ENCODE measurements around the gene SECISBP2.
A peak's percentile ranks its signal among the peaks of the same experiment; 100 is the strongest.
"Not testable (repeated sequence)": the region's sequence is repeated elsewhere in the genome, so short reads cannot be mapped to it uniquely, and the experiment has no call there.

The SECISBP2 gene

DNA sequence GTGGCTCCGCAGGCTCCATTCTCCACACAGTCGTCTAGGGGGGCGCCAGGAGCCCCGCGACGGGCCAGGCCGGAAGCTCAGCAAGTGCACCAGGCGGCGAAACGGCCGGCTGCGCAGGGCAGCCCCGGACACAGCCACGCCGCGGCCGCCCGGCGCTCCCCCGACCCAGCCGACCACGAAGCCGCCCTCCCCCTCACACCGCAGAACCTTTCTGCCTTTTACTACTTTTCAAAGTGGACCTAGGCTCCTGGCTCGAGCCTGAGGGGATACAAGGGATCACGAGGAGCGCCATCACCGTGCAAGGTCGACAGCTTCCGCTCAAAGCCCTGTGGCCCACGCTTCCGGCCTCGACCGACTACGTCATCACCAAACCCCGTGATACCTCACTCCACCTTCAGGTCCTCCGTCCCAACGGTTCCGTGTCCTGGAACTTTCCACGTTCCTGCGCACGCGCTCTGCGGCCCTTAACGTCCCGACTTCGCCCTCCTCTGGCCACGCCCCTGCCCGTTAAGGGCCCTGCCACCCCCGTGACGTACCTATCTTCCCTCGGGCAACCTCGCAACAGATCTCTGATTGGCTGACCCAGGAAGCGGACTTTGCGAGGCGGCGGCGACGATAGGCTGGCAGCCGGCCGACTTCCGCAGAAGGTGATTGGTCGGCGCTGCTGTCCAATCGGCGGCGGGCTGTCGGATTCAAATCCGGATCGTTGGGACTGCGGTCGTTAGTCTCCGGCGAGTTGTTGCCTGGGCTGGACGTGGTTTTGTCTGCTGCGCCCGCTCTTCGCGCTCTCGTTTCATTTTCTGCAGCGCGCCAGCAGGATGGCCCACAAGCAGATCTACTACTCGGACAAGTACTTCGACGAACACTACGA is 7.6 kb upstream of the SECISBP2 start, which contains the start of gene CKS2:
CKS2 (plus strand) TSS at position 721 of the 871 bp plus-strand sequence; CDS start at position 819, 98 bp downstream.
- peak; percentile 100 for DNase-seq

DNA sequence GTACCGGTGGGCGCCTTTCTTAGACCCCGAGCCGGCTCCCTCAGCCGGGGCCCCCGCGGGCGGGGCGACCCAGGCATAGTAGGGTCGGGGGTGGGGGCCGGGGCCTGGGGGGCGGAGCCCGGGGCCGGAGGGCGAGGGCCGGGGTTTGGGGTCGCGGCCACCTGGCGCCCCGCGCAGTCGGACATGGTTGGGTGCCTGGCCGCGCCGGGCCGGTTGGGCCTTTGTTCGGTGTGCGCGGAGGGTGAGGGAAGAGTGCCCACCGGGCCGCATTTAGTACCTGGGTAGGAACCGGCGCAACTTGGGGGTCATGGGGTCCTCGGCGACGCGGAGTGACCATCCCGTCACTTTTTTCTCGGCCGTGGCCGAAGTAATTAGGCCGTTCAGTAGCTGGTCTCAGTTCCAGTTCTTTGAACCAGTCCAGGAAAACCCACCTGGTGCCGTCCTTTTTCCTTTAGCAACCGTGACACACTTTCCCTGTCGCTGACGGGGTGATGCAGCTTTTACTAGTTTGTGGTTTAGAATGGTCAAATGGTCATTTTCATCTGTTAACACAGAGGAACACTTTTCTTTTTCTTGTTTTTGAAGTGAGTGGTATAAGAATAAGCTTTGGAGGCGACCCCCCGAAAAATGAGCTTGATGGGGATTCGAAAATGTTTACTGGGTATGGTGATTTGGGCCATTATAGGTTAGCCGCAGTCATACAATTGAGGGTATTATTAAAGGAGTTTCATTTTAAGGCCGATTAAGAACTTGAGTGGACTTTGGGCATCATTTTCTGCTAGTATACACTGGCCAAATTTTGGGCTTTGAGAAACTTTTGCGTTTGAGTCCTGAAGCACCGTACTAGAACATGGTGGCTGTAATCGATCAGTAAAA is 6.7 kb upstream of the SECISBP2 start:
- no peak for DNase-seq

DNA sequence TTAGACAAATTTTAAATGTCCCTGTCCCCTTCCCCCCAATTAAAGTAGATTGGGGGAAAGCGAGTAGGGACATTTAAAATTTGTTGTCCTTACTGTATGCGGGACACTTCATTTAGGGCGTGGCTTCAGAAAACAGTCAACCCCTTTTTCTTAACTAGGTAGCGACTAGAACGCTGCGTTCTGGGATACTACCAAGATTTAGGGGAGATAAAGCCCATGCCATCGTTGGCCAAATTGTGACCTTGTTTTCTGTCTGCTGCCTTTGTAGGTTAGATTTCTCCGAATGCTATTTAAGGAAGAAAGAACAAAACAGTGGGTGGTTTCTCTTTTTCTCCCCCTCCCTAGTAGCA is 6.1 kb upstream of the SECISBP2 start:
- DNase-seq: no peak

DNA sequence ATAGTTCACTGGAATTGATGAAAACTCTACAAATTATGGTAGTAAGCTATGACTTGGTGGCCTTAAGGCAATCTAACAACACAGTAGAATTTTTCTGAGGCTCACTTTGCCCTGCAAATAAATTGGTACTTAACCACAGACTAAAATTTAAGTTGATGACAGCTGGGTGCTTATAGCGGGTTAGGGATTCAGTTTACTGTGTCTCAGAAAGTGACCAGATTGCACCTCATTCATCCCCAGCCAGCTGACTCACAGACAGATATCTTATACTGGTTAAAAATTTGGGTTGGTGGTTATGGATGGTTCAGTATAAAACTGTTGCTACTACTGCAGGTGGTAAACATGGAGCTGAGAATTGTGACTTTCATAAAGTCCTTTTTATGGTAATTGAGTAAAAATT is 4.5 kb upstream of the SECISBP2 start:
- DNase-seq: no peak

DNA sequence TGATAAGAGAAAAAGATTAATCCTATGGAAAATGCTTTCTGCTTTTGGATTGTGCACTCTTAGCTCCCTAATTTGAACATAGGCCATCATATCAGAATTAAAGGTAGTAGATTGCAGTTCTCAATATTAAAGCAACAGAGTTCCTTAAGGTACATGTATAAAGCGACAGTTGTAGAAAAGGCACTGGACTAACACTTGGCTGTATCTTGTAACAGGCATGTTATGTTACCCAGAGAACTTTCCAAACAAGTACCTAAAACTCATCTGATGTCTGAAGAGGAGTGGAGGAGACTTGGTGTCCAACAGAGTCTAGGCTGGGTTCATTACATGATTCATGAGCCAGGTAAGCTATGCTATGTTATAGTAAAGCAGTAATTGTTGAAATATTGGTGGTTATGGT is 3.3 kb upstream of the SECISBP2 start:
- DNase-seq: no peak

DNA sequence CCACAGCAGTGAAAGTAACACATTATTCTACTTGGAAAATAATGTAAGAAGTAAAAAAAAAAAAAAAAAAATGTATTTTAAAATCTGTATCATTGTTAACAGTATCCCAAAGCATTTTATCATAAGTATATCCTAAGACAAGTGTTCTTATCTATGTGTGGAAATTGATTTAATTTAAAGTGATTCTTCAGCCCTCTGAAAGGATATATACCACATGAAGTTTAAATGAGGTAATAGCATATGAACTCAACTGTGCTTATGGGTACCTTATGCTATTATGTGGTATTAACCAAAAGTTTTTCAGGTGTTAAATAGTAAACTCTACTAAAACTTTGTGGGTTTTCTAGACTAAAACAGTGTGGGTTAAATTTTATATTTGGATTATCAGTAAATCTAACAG is 2.8 kb upstream of the SECISBP2 start:
- DNase-seq: no peak

DNA sequence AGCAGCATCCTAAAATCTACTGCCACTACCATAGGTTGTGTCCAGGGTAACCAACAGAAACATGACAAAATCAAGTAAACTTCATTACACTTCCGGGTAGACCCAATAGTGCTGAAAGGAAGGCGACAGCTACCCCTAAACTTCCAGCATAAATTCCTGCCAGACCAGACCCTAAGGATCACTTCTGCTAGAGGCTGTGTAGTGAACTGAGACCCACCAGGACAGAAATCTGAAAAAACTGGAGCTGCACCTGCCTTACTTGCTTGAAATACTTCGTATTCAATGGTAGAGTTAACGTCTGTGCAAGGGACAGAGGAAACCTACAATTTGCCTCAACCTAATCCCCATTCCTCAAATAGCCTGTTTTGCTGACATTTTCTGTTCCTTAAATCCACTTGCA is 1.0 kb upstream of the SECISBP2 start:
- DNase-seq: no peak

DNA sequence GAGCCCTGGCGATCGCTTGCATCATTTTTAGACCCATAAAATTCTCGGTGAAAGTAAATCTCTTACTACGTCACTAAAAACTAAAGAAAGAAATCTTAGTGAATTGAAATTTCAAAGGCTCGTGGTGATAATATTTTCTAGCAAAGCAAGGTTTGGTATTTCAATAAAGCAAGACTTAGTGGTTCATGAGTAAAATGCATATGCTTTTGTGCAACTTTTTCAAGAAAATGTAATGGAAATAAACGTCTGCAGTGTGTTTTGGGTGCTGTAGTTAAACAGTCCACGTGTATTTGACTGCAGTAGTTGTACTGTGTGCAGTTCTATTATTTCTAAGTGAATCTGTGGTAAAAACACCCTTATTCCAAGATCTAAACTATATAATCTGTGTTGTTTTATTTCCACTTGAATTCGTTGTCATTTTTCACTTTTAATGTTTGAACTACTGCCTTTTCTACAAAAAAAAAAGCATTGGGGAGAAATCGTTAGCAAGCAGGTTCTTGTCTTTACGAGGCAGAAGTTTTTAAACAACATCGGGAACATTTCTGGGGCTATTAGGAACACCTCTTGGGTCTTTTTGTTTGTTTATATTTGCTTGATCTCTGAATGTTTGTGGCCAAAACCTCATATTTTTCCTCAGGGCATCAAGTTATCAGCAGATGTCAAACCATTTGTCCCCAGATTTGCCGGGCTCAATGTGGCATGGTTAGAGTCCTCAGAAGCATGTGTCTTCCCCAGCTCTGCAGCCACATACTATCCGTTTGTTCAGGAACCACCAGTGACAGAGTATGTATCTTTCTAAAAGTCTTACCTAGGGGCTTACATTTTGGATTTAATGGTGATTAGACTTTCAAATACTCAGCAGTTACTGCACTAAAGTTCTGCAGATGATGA is 960 bp downstream of the SECISBP2 start:
- no peak for DNase-seq

DNA sequence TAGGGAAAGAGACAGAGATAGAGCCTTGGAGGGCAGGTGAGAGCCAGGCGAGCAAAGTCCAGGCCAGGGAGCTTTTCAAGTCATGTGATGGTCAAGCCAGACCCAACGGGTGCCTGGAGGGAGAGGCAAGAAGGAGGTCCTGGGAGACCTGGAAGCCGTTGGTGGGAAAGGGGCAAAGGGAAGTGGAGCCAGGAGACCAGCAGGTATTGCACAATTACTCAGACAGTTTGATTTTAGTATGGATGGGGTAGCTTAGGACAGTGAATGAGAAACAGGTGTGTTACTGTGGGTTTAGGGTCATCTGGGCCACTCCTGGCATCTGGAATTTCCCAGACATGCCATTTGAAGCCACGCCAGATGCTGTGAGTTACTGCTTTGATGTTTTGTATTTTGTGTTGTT is 5.1 kb downstream of the SECISBP2 start:
- DNase-seq: no peak

DNA sequence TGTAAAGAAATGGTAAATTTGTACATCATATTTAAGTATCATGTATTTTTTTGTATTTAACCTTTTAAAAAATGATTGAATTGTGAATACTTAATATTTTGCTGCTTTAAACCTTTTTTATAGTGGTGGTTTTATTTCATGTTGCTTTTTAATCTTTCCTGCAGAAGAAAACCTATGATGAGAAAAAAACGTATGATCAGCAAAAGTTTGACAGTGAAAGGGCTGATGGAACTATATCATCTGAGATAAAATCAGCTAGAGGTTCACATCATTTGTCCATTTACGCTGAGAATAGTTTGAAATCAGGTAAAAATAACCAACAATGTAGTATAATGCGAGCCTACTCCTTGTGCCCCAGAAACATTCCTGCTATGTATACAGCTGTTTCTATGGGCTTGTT is 7.4 kb downstream of the SECISBP2 start:
- no peak for DNase-seq

DNA sequence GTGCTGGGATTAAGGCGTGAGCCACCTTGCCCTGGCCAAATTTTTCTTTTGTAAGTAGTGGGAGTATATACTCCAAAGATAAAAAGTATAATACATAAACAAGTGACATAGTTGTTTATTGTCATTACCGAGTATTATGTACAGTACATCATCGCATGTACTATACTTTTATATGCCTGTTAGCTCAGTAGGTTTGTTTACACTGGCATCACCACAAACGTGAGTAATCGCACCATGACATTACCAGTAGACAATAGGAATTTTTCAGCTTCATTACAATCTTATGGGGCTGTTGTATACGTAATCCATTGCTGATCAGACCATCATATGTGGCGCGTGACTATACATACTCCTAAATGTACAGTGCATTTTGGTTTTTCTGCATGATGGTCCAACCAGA is 9.8 kb downstream of the SECISBP2 start:
- DNase-seq: no peak

DNA sequence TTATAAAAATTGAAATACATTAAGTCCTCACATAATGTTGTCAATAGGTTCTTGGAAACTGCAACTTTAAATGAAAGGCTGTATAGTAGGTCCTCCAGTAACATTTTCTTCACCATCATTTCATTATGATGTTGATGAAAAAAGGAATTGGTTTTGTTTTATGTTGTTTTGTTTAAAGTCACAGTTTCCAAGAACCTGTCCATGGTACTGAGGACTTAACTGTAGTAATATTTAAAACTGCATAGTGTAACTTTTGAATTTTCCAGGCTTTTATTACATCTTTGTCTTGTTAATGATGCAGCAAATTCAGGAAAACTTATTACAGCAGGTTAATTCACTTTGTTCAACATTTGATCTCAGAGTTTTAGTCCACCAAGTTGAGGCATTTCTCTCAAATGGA is 11.6 kb downstream of the SECISBP2 start:
- DNase-seq: no peak

DNA sequence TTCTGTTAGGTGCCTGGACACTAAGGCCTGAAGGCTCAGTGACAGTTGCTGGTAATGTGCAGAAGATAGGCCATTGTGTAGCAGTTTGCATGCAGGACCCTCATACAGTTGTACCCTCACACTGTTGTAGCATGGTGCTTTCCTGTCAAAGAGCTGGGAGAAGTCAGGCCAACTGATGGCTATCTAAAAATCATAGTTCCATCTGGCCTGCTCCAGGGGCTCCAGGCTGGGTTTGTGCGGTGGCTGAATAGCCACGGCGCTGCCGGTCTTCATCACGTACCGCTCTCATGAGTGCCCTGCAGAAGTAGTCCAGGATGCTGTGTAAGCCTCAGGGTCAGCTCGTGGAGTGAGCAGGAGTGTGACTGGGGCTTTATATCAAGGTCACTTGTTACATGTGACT is 12.2 kb downstream of the SECISBP2 start:
- DNase-seq: no peak

DNA sequence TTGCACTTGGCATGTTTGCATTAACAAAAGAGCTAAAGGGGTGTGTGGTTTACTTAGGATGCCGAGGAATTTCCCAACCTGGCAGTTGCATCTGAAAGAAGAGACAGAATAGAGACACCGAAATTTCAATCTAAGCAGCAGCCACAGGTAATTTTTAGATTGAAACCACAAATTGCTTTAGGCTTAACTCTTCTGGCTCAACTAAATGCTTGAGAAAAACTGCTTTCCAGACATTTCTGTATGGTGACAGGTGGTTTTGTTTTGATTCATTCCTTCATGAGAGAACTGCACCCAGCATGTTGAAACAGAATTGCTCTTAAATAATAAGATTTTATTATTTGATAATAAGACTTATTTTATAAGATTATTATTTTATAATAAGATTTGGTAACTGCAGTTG is 21.5 kb downstream of the SECISBP2 start:
- no peak for DNase-seq

DNA sequence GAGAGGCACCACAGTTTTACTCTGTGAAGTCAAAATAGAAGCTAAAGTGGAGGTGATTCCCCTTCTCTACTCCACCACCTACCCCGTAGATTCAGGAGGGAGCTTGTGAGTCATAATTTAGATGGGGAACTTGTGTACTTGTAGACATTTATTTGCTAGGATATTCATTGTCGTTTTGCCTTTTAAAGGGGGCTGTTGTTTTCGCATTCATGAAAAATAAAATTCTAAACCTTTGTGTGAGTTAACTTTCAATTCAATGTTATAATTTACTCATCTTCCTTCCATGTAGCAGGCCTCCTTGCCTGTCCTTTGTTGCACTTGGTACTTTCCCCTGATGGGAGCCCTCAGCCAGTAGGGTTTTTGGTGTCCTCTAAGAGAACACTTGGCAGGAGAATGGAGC is 22.0 kb downstream of the SECISBP2 start:
- DNase-seq: no peak

DNA sequence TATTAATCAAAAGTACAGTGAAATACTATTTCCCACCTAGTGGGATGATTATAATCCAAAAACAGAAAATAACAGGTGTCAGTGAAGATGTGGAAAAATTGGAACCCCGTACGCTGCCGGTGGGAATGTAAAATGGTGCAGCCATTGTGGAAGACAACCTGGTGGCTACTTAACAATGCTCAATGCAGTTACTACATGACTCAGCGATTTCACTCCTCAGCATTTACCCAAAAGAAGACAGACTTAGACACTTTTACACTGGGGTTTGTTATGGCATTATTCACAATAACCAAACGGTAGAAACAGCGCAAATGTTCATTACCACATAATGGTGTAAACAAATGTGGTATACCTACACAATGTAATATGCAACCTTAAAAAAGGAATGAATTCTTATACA is 23.9 kb downstream of the SECISBP2 start:
- no peak for DNase-seq

DNA sequence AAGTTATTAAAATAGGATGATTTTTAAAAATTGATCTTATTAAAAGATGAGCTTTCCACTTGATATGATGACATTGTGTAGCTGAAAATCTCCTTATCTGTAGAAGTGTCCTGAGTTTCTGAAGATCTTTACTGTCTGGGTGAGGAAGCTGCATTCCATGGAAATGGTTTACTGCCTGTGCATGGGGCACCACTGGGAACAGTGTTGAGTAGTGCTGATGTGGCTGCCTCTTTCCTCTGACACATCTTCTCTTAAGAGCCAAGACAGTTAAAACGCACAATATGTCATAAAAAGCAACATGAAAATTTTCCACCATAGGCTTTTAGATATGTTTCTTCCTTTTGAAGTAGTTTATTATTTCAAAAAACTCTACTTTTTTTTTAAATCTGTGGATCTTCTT is 24.6 kb downstream of the SECISBP2 start:
- DNase-seq: no peak

DNA sequence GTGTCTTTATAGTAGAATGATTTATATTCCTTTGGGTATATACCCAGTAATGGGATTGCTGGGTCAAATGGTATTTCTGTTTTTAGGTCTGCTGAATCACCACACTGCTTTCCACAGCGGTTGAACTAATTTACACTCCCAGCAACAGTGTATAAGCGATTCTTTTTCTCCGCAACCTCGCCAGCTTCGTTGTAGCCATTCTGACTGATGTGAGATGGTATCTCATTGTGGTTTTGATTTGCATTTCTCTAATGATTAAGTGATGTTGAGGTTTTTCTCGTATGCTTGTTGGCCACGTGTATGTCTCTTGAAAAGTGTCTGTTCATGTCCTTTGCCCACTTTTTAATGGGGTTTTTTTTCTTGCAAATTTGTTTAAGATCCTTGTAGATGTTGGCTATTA is 25.5 kb downstream of the SECISBP2 start:
- DNase-seq: not testable (repeated sequence)

DNA sequence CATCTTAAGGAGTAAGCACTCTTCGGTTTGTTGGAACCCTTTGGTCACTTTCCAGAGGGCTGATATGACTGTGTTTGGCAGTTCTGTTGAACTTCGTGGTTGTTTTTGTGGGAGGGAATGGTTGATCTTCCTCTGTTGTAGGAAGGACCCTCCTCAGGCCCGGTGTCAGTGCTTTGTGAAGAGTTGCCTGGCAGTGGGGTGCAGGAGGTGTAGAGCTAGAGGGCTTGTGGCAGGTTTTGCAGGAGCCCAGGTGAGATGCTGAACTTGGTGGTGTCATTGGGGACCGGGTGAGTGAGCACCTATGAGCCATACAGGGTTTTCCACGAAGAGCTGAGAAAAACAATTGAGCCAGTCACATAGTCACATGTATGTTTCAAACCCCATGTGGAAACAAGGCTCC is 27.2 kb downstream of the SECISBP2 start:
- no peak for DNase-seq

DNA sequence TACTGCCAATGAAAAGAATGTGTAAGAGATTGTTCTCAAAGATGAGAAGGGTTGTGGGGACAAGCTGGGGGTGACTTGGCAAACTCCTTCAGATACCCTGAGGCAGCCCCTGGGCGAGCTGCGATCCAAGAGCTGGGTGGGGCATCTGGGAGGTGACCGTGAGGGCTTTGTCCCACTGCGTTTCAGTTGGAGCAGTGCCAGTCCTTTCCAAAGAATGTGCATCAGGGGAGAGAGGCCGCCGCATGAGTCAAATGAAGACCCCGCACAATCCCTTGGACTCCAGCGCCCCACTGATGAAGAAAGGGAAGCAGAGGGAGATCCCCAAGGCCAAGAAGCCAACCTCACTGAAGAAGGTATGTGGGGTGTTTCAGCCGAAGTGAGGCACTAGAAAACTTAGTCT is 28.4 kb downstream of the SECISBP2 start:
- no peak for DNase-seq

DNA sequence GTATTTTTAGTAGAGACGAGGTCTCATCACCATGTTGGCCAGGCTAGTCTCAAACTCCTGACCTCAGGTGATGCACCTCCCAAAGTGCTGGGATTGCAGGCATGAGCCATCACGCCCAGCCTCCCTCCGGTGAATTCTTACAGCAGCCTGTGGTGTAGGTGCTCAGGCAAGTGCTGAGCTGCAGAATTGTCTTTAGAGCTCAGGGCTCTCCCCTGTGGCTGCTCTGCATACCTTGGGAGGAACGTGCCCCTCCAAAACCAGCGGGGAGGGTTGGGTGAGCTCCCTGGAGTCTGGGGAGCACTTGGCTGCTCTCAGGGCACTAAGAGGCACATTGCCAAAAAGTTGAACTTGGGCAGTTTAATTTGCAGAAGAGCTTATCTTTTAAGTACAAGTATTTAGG is 29.4 kb downstream of the SECISBP2 start:
- DNase-seq: no peak

DNA sequence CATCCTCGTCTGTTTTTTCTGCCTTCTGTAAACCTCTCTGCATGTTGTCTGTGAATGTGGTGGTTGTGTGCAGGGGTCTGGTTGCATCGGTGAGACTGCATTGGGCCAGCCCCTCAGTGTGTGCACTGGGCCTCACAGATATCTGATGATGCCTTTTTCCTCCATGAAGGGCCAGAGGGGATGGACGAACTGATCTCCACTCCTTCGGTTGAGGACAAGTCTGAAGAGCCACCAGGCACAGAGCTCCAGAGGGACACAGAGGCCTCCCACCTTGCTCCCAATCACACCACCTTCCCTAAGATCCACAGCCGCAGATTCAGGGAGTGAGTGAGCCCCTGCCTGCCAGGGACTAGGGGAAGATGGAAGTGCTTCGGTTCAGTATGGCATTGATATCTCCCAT is 31.3 kb downstream of the SECISBP2 start:
- DNase-seq: no peak

DNA sequence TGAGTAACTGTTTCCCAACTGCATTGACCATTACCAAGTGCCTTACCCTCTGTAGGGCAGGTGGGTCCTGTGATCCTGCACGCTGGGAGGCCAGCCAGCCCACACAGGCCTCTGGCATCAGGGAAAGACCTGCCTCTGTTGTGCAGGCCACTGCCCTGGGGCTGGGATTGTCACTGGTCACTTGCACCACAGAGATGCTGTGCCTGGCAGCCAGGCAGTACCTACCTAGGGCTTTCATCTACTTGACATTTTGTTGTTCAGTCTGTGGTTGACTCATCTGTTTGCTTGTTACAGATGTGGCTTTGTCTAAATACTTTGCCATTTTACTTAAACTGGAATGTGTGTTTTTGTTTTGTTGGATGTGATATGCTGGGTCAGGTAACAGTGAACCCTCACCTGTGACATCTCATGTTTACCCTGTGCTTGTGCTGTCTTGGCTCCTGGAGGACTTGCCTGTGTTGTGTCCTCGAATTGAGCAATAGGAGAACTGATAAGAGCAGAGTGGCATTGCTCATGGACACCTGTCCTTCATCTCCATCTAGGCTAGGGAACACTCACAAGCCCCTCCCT is 32.8 kb downstream of the SECISBP2 start:
- no peak for DNase-seq
